Measurements from ENCODE around the gene GRM8. TPM values are rescaled to one million over a fixed set of nuclear protein-coding genes. Genes with fewer than 3 reads are reported as not detected.

The GRM8 gene
- total and polyA plus RNA-seq, 10 of the 15 experiments (the other 5 are each of a cell fraction or from before 2014, with no cell fraction given), result 0.33 to 7.1 (median 0.45) TPM; not detected in 2

GRCh38 chr7:126801733-126802132 is 451.0 kb downstream of the GRM8 start:
- Histone ChIP-seq H4K20me1 (ENCODE audit: control insufficient read depth, insufficient read depth) (no peaks in the 10 kb centered on the region), H3K36me3 (ENCODE audit: control insufficient read depth in 2 of 2, insufficient read depth in 2 of 2, low read length in 1 of 2) (no peaks in the 10 kb centered on the region), H3K27ac (ENCODE audit: control insufficient read depth, insufficient read depth) (no peak overlapping the region), H3K4me3 (no peak overlapping the region), H3K79me2 (ENCODE audit: control insufficient read depth, insufficient read depth, low read length) (no peaks in the 10 kb centered on the region), H3K9me3 (replicated peaks; ENCODE audit: control insufficient read depth, insufficient read depth, low read length) (no peaks in the 10 kb centered on the region; the same call in 2 of the 3 replicates), H3K4me1 (ENCODE audit: control insufficient read depth, insufficient read depth, low read length) (no peaks in the 10 kb centered on the region), H3K27me3 (replicated peaks in 1 of 2; ENCODE audit: control insufficient read depth in 2 of 2, insufficient read depth in 2 of 2, low read length in 1 of 2) (no peaks in the 10 kb centered on the region), H3K4me2 (ENCODE audit: control insufficient read depth, insufficient read depth) (no peak overlapping the region), H3K9ac (ENCODE audit: control insufficient read depth, insufficient read depth, low read length) (no peak overlapping the region), H2AFZ (ENCODE audit: control insufficient read depth, low read depth, low read length) (no peak overlapping the region)
- intact Hi-C loops (cut with micrococcal nuclease; ENCODE audit: unreplicated experiment), result loop anchor here (2.0 to 10.0 kb wide), 5 partner anchors 101 to 646 kb away; no protein-coding TSS in a partner anchor
- SMC1A ChIA-PET (ENCODE audit: uncharacterized antibody, unreplicated experiment), result interaction anchor here (1.0 to 3.9 kb wide), 7 partner anchors 12 to 145 kb away, joined by 3 to 36 read pairs (median 5); no protein-coding TSS in a partner anchor
- RAD21 ChIA-PET (ENCODE audit: unreplicated experiment), result interaction anchor here (0.7 to 2.7 kb wide), 3 partner anchors 63 to 777 kb away, joined by 3 to 8 read pairs (median 3); no protein-coding TSS in a partner anchor
- no peak for ATAC-seq
- CTCF ChIA-PET, result interaction anchor here (0.5 to 6.3 kb wide), 8 partner anchors 11 to 646 kb away, joined by 3 to 60 read pairs (median 6); no protein-coding TSS in a partner anchor
- no peak for TF ChIP-seq REST (IDR thresholded peaks at IDR 0.05; ENCODE audit: low read depth, low read length)
- TF ChIP-seq IRF4 (IDR thresholded peaks at IDR 0.05; ENCODE audit: low read depth, low read length), result no peak
- TF ChIP-seq EZH2 (IDR thresholded peaks at IDR 0.05; ENCODE audit: borderline replicate concordance, control insufficient read depth, low read depth, low read length), result no peak
- TF ChIP-seq NFIC (IDR thresholded peaks at IDR 0.05; ENCODE audit: low read depth, low read length), result no peak
- no peak for TF ChIP-seq ZNF24 (IDR thresholded peaks at IDR 0.05)
- TF ChIP-seq BCL11A (IDR thresholded peaks at IDR 0.05; ENCODE audit: low read depth, low read length), result no peak
- no peak for TF ChIP-seq ZNF622 (IDR thresholded peaks at IDR 0.05)
- in situ Hi-C loops (cut with MboI), result loop anchor here (5.0 kb wide), 1 partner anchor 101 kb away; no protein-coding TSS in a partner anchor
- 36% methylated on average over 3 of the region's 3 CpGs for WGBS (ENCODE audit: insufficient coverage, insufficient replicate concordance, low lambda C conversion rate, missing lambda C conversion rate)
- DNase-seq (ENCODE audit: low read depth, low spot score), result no peak
- POLR2A ChIA-PET, result no interaction called here
- peak; percentile 7 for FAIRE-seq
- no TSS peak for BruUV-seq (replicated peaks)

All from GM12878 (cell line).